ENCODE results near the gene EPB41L4B. TPM values are rescaled to one million over a fixed set of nuclear protein-coding genes. Genes with fewer than 3 reads are reported as not detected.

The EPB41L4B gene
- total and polyA plus RNA-seq, 2 of the 4 experiments (the other 2 are of a cell fraction), result 0.36 to 0.54 TPM

GRCh38 chr9:109161471-109161870, 159.4 kb downstream of the EPB41L4B start:
- Histone ChIP-seq H2BK5ac (ENCODE audit: low read depth, low read length, poor library complexity, severe bottlenecking) (no peak overlapping the region), H2BK20ac (ENCODE audit: low read depth, low read length) (no peak overlapping the region), H4K5ac (ENCODE audit: low read depth, low read length) (no peak overlapping the region), H3K9me1 (ENCODE audit: insufficient read depth, low read length) (no peaks in the 10 kb centered on the region), H2AFZ (replicated peaks; ENCODE audit: low read length, poor library complexity) (no peak overlapping the region), H3K4me3 (ENCODE audit: insufficient read depth, low read depth, low read length) (no peak overlapping the region), H3K27ac (ENCODE audit: insufficient read depth, low read length) (no peak overlapping the region), H4K8ac (ENCODE audit: low read depth in 2 of 2, low read length in 2 of 2) (no peak overlapping the region), H4K20me1 (ENCODE audit: insufficient read depth, low read length) (no peaks in the 10 kb centered on the region), H3K9me3 (ENCODE audit: control insufficient read depth, insufficient read depth, low read length) (peaks cover 2% of the 10 kb centered on the region), H3K36me3 (ENCODE audit: control insufficient read depth, insufficient read depth, low read length) (no peaks in the 10 kb centered on the region), H3K9ac (ENCODE audit: low read depth, low read length) (no peak overlapping the region), H3K56ac (ENCODE audit: extremely low read depth, insufficient read depth, low read length) (no peak overlapping the region), H3K79me1 (ENCODE audit: low read depth in 1 of 2, low read length in 2 of 2) (no peaks in the 10 kb centered on the region), H3K23ac (ENCODE audit: low read depth, low read length) (no peak overlapping the region), H3K14ac (replicated peaks; ENCODE audit: low read depth, low read length) (no peak overlapping the region), H3K4ac (ENCODE audit: low read depth, low read length) (no peak overlapping the region), H3K4me2 (ENCODE audit: low read depth, low read length) (no peak overlapping the region), H2BK15ac (ENCODE audit: low read depth, low read length) (no peak overlapping the region), H3K4me1 (ENCODE audit: control insufficient read depth, insufficient read depth, low read length) (no peaks in the 10 kb centered on the region), H4K91ac (ENCODE audit: insufficient read depth, low read depth, low read length) (no peak overlapping the region), H3K27me3 (ENCODE audit: control insufficient read depth, insufficient read depth, low read length) (peaks cover 28% of the 10 kb centered on the region), H2AK9ac (replicated peaks; ENCODE audit: low read depth, low read length, poor library complexity) (no peak overlapping the region), H2BK120ac (ENCODE audit: low read depth, low read length) (no peak overlapping the region), H2AK5ac (ENCODE audit: low read depth, low read length) (no peak overlapping the region), H3K18ac (ENCODE audit: low read depth, low read length) (no peak overlapping the region)
- ChIA-PET POLR2A (ENCODE audit: unreplicated experiment) (no interaction called here), CTCF (no interaction called here)
- WGBS, 2 experiments (ENCODE audit: extremely low coverage in 2 of 2, insufficient read length in 1 of 2), result no CpG with 5 or more reads among the region's 3 CpGs
- ATAC-seq (ENCODE audit: low read depth) (no peak), DNase-seq (no peak)
- no TSS peak for BruUV-seq (replicated peaks)
- intact Hi-C loops (cut with micrococcal nuclease), result no loop called here
- dilution Hi-C loops (cut with HindIII; ENCODE audit: low sequenced_read_pairs, unreplicated experiment), result no loop called here
- in situ Hi-C loops (cut with MboI; ENCODE audit: low sequenced_read_pairs), result loop anchor here (10.0 kb wide), 1 partner anchor 57 kb away; no protein-coding TSS in a partner anchor
- TF ChIP-seq SMC3 (IDR thresholded peaks at IDR 0.05; ENCODE audit: low read depth, low read length), result no peak

All from IMR-90 (cell line).